ENCODE data around the gene NFX1. TPM values are rescaled to one million over a fixed set of nuclear protein-coding genes. Genes with fewer than 3 reads are reported as not detected.

The NFX1 gene
- total and polyA plus RNA-seq, 12 donors: 14.5 to 44.1 (median 33.7) TPM

GRCh38 chr9:33265211-33265865 is 25.0 kb upstream of the NFX1 start:
- 21 to 22% methylated on average over 13 of the region's 13 CpGs for WGBS, 2 donors
- no peak for TF ChIP-seq CTCF (IDR thresholded peaks at IDR 0.05)

GRCh38 chr9:33267151-33267767 is 23.1 kb upstream of the NFX1 start:
- H3K27ac ChIP-seq: no peak overlapping the region
- no peak for TF ChIP-seq CTCF (IDR thresholded peaks at IDR 0.05)
- no peak for DNase-seq

More at GRCh38 chr9:33265211-33265865, 25.0 kb upstream of the NFX1 start:
- Histone ChIP-seq H3K27me3 (no peaks in the 10 kb centered on the region), H3K36me3 (peaks cover 0 to 69% (median 38%) of the 10 kb centered on the region in 9 donors), H3K4me1 (peaks cover 4 to 44% (median 27%) of the 10 kb centered on the region in 9 donors), H3K27ac (peak overlapping the region; percentile 54 to 97 (median 86)), H3K9me3 (no peaks in the 10 kb centered on the region), H3K4me3 (peak overlapping the region; percentile 46 to 96 (median 90))
- intact Hi-C loops (cut with DNase I): no loop called here
- DNase-seq: peak in 1 of 2 donors; percentile 17
- ATAC-seq: peak in 2 of 8 donors; percentile 1 to 25

GRCh38 chr9:33270146-33270545 is 20.2 kb upstream of the NFX1 start:
- ATAC-seq (no peak), DNase-seq (no peak)
- H3K4me3 ChIP-seq: no peak overlapping the region
- H3K27me3 ChIP-seq: no peaks in the 10 kb centered on the region
- TF ChIP-seq CTCF (IDR thresholded peaks at IDR 0.05): no peak
- H3K4me1 ChIP-seq: peaks cover 4 to 24% (median 12%) of the 10 kb centered on the region in 9 donors
- WGBS, 2 donors: 98% methylated on average over 3 of the region's 3 CpGs
- peaks cover 0 to 93% (median 59%) of the 10 kb centered on the region in 9 donors for H3K36me3 ChIP-seq
- intact Hi-C loops (cut with DNase I): loop anchor here in 2 of 10 donors (10.0 kb wide), 2 partner anchors 65 to 75 kb away; no protein-coding TSS in a partner anchor
- H3K9me3 ChIP-seq: no peaks in the 10 kb centered on the region
- H3K27ac ChIP-seq: no peak overlapping the region

More at GRCh38 chr9:33267151-33267767, 23.1 kb upstream of the NFX1 start:
- no peaks in the 10 kb centered on the region for H3K9me3 ChIP-seq
- no peak overlapping the region for H3K4me3 ChIP-seq
- intact Hi-C loops (cut with DNase I): no loop called here
- no peaks in the 10 kb centered on the region for H3K27me3 ChIP-seq
- H3K36me3 ChIP-seq: peaks cover 0 to 69% (median 43%) of the 10 kb centered on the region in 9 donors
- peaks cover 4 to 39% (median 27%) of the 10 kb centered on the region in 9 donors for H3K4me1 ChIP-seq
- ATAC-seq: no peak

- Histone ChIP-seq H3K36me3 (peaks cover 0 to 100% (median 73%) of the 10 kb centered on the region in 9 donors), H3K4me1 (peaks cover 0 to 6% (median 0%) of the 10 kb centered on the region in 9 donors), H3K27ac (no peak overlapping the region), H3K9me3 (no peaks in the 10 kb centered on the region), H3K4me3 (no peak overlapping the region), H3K27me3 (no peaks in the 10 kb centered on the region)
- TF ChIP-seq CTCF (IDR thresholded peaks at IDR 0.05): no peak
- ATAC-seq (no peak), DNase-seq (no peak)
- intact Hi-C loops (cut with DNase I): loop anchor here in 2 of 10 donors (10.0 kb wide), 2 partner anchors 63 to 73 kb away; no protein-coding TSS in a partner anchor
- WGBS, 2 donors: 96 to 100% methylated on average over 1 of the region's 1 CpG
These were observed 18.3 kb upstream of the NFX1 start for GRCh38 chr9:33272061-33272460.
